HG03439 (cell line): Measurements from ENCODE around the gene GAK.

Experiments used
- ATAC-seq: cut with Tn5 transposase; IDR thresholded peaks from one replicate; pipeline ENCODE4 v1.9.1; 2021; ENCODE audit warnings: mild to moderate bottlenecking, moderate library complexity; ENCODE audit not compliant: unreplicated experiment

The GAK gene

DNA sequence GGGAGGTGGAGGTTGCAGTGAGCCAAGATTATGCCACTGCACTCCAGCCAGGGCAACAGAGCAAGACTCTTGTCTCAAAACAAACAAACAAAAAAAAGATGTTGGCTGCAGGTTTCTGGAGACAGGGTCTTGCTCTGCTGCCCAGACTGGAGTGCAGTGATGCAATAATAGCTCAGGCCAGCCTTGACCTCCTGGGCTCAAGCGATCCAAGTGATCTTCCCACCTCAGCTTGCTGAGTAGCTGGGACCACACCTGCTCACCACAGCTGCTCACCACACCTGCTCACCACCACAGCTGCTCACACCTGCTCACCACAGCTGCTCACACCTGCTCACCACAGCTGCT, 76.3 kb downstream of the GAK start:
- no peak for ATAC-seq

DNA sequence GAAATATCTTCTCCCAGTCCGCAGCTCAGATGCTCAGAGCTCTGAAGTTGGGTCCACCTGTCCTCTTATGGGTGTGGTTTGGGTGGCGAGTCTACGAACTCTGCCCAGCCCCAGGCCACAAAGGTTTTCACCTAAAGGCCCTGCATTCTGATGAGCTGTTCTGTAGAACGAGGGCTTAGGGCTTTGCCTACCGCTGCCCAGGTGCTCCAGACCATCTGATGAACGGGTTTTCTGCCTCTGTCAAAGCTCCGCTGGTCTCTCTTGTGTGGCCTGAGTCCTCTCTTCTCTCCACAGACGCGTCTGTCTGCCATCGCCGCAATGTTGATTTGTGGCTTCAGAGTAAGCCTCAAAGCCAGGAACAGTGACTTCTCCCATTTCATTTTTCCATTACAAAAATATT, 77.8 kb downstream of the GAK start:
- no peak for ATAC-seq

DNA sequence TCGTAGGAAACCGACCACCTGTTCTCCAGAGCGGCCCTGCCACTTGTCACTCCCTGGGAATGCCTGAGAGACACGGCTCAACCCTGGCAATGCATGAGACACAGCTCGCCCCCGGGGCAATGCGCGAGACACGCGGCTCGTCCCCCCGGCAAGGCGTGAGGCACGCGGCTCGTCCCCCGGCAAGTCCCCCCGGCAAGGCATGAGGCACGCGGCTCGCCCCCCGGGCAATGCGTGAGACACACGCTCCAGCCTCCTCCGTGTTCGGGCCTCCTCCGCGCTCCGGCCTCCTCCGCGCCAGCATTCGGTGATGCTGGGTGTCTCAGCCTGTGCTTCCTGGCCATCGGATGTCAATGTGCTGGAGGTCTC, 78.7 kb downstream of the GAK start:
- no peak for ATAC-seq

DNA sequence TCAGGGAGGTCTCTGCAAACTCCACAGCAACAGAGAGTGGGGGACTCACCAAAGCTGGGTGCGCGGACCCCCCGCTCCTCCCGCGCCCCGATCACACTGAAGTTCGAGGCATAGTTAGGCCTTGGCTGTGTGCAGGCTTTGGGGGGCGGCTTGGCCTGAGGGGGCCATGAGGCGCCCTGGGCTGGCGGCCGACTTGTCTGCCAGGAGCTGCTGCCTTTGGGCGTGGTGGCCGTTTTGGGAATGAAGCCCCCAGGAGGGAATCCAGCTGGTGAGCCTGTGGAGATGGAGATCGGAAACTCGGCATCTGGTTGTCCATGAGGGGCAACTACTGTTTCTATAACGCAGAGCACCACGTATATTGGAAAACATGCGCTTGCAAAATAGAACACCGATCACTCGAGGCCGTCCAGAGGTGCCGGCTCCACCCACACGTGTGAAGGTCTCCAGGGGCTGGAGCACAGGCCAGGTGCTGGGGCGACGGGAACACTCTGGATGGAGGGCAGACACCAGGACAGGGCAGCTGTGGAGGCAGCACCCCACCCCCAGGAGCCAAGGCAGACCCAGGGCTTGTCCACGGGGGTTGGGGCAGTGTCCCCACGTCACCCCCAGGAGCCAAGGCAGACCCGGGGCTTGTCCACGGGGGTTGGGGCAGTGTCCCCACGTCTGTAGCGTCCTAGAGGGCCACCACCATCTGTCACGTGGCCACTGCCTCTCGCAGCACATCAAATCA, 80.2 kb downstream of the GAK start:
- no peak for ATAC-seq

DNA sequence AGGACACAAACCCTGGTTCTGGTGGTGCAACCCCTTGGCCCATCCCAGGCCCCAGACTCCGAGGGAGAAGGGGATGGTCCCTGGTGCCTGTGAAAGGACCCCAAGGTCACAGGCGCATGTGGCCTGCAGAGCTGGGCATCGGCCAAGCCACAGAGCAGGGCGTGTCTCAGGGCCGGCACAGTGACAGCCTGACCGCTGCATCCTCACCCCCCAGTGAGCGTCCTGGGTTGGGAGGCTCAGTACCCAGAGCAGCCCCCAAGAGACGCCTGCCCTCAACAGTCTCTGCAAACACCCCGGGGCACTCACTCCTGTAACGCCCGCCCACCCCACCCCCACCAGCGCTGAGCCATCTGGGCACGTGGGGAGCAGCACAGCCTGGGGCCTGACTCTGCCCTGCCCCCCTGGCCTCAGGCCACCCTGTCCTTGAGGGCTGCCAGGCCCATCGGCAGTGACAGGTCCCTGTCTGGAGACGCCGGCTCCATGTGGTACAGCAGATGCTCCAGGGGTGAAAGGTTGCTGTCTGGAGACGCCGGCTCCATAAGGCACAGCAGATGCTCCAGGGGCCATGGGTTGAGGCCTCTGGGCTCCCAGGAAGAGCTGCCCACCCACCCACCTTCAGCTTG, 81.7 kb downstream of the GAK start:
- no peak for ATAC-seq

DNA sequence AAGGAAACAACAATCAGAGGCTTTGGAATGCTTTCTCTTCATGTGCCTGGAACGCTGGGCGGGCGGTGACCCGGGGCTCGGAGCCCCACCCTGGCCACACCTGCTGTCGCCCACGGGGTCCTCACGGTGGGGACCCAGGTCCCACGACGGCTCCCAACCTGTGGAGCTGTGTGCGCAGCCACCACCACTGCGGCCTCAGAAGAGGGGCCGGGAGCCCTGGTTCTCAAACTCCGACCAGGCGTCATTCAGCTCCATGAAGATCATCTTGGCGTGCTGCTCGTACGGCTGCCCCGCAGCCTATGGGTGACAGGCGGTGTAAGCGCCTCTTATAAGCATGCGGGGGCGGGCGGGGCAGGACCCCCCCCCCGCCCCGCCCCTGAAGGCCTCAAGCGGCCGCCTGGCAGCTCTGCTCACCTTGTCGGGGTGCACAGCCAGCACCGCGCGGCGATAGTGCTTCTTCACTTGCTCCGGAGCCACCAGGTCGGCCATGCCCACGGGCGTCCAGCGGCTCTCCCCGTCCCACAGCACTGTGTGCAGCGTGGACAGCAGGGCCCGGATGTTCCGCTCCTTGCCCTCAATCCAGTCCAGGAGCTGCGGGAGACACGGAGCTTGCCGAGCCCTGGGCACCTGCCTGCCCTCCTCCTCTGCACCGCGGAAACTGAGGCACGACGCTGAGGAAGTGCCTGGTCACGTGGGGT, 82.5 kb downstream of the GAK start:
- no peak for ATAC-seq

DNA sequence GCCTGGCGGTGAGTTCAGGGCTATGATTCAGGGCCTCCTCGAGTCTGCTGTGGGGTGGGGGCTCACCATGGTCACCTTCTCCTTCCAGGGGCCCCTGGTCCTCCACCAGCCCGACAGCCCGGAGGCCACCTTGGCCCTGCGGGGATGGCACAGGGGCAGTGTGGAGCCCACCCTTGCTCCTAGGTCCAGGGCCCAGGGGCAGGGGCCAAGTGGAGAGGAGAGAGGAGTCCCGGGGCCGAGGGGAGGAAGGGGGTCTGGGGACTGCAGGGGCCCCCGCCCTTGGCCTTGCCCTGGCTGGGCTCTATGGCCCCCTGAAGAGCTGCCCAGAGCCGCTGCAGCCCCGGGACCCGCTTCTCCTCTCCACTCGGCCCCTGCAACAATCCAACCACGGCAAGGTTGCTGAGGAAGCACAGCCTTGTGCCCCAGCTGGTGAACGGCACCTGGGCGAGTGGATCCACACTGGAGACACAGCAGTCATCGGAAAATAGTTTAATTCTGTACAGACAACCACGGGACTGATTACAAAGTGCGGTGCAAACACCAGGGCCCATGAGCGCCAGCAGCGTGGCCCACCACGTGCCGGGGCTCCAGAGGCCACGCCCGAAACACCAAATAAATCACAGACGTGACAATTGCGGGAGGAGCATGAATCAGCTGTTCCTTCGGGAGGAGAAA, 83.2 kb downstream of the GAK start:
- no peak for ATAC-seq

DNA sequence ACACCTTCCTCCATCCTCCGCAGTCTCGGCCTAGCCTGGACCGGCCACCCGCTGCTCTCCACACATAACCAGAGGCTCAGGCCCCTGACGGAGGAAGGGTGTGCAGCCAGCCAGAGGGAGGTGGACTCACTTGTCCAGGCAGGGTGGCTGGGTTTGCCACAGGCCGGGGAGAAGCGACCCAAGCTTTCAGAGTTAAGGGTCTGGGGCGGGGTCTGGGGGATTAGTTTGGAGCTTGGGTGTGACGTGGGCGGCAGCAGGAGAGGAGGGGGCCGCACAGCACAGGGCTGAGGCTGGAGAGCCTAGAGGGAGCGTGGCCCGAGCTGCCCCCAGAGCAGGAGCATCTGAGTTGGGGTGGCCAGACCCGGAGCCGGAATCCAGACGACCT, 83.8 kb downstream of the GAK start:
- no peak for ATAC-seq

DNA sequence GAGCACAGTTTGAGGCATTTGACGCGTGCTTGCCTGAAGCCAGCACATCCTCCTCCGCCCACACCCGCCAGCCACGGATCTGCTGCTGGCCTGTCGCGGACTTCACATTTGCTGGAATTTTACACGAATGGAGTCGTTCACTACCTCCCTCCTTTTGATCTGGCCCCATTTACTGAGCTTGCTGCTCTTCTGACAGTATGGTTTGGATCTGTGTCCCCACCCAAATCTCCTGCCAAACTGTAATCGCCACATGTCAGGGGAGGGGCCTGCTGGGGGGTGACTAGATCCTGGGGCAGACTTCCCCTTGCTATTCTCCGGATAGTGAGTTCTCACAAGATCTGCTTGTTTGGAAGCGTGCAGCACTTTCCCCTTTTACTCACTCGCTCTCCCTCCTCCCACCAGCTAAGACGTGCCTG, 86.3 kb downstream of the GAK start:
- no peak for ATAC-seq

DNA sequence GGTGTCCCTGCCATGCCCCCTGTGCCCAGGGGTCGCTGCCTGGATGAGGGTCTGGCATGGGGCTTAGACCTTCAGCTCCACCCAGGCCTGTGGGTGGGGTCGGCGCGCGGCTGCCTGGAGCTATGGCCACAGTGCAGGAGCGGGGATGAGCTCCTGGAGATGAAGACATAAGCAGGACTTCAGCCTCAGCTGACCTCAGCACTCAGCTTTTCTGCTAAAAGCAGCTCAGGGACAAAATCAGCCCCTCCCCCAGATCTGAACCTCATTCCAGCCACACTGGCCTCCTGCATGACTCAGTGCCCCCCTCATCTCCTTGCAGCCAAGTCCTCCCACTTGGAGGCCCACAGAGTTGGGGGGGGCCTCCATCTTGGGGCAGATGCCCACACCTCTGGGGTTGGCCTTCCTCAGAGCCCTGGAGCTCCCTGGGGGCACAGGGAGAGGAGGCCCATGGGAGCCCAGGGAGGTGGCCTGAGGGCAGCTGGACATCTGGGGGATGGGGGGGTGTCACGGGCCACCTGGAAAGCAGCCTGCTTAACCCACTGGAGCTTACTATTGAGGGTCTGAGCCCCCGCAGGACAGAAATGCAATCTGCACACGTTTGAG, 86.8 kb downstream of the GAK start:
- no peak for ATAC-seq

DNA sequence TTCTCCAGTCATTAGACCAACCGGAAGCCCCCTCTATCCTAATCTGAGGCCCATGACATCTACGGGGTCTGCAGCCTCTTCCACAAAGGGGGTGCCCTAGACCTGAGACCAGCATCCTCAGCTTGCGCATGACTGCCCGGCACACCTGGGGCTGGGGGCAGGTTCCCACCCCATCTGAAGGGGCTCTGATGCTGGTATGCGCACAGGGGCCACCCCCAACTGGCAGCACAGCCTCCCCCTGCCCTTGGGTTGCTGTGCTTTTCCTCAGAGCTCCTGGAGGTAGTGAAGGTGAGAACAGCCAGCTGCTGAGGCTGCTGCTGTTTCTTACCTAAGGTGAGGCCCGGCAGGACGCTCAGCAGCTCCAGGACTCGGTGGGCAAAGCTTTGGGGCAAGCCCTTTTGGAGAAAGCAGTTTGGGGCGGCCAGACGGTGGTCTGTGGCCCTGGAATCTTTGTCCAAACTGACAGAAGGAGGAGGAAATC, 87.3 kb downstream of the GAK start:
- no peak for ATAC-seq

DNA sequence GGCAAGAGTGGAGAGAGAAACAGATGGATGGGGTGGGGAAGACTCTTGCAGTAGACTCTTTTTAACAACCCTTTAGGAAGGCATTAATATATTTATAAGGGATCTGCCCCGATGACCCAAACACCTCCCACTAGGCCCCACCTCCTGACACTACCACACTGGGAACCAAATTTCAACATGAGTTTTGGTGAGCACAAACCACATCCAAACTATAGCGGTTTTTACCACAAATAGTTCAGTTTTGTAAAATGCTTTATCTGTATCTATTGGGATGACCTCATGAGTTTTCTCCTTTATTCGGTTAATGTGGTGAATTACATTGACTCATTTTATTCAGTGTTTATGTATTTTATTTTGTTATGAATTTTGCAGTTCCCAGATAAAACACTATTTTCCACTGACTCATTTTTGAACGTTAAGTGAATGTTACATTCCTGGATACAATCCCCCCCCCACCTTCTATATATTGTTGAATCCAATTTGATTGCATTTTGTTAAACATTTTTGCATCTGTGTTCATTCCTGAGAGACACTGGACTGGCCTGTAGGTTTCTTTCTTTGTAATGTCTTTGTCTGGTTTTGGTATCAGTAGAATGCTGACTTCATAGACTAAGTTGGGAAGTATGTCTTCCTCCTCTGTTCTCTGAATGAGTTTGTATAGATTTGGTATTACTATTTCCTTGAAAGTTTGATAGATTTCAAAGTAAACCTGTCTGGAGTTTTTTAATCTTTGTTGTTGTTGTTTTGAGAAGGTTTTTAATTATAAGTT, 92.3 kb downstream of the GAK start:
- no peak for ATAC-seq

DNA sequence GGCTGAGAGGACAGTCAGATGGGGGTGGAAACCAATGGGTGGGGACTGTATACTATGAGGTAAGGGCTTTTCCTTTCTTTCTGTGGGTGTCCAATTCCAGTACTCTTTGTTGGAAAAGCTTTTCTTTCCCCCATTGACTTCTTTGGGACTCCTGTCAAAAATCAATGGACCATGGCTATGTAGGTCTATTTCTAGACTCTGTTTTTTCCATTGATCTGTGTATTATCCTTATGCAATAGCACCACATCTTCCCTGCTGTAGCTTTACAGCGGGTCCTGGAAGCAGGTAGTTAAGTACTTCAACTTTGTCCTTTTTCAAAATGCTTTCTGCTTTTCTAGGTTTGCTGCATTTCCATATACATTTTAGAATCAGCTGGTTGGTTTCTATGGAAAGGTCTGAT, 94.3 kb downstream of the GAK start:
- no peak for ATAC-seq

DNA sequence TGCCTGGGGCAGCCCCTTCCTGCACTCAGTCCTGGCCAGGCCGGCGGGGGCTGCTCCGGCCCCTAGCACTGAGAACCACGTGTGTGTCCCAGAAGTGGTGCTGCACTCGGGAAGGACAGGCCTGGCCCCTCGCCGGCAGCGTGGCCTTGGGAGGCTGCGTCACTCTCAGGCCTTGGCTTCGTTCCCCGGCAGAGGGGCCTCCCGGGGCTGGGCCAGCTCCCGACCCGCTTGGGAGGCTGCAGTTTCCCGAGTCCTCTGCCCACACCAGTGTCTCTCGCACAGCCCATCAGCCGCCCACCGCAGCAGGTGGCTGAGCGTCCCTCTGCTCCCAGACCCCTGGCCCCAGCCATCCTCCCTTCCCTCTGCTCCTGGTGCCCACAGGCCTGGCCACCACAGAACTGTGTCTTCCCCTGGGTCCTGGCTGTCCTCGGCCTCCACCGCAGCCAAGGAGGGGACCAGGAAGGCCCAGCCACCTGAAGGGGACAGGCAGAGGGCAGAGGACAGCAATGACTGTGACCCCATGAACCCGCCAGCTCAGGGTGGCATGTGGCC, 95.3 kb downstream of the GAK start:
- no peak for ATAC-seq

DNA sequence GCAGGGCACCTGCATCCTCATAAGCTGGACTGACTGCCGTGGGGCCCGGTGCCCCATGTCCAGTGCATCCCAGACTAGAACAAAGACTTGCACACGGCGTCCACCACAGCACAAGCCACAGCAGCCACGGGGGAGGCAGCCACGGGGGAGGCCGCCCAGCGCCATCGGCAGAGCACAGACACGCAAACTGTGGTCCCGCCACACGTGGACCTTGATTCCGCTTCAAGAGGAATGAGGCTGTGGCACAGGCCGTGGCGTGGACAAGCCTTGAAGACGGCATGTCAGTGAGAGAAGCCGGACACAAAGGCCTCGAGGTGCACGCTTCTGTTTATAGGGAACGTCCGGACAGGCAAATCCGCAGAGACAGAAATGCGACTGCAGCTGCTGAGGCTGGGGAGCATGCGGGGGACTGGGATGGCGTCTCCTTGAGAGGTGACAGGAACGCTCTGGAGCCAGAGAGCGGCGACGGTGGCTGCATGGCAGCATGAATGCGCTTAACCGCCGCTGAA, 96.1 kb downstream of the GAK start:
- ATAC-seq, result no peak

DNA sequence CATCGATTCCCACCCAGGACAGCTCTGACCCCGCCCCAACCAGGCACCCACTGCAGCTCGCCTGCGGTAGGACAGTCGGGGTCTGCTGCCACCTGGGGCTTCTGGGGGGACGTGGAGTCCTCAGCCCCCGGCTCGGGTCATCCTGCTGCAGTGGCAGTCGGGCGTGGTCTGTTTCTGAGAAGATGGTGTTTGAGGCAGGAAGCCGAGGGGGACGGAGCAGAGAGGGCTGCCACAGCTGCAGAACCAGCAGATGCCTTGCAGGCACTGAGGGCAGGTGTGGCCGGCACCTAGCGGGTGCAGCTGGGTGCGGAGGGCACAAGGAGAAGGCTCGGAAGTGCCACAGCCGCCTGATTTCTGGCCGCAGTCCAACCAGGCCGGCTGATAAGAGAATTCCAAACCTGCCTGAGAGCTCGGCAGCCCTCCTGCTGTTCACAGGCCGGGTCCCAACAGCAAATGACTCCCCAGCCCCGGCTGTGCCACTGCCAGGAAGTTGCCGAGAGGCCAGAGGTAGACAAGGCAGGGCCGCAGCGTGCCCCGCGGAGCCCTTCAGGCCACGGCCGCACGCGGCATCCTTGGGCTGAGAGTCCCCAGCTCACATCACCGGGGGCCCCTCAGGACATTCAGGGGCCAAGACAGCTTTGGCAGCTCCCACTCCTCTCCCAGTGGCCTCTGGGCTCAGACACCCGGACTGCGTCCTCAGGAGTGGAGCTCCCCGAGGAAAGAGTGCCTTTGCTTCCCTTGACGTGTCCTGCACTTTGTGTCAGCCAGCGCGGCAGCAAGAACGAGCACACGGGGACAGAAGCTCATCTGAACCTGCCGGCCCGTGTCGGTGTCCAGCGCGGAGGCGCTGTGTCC, 96.7 kb downstream of the GAK start:
- ATAC-seq, result no peak

DNA sequence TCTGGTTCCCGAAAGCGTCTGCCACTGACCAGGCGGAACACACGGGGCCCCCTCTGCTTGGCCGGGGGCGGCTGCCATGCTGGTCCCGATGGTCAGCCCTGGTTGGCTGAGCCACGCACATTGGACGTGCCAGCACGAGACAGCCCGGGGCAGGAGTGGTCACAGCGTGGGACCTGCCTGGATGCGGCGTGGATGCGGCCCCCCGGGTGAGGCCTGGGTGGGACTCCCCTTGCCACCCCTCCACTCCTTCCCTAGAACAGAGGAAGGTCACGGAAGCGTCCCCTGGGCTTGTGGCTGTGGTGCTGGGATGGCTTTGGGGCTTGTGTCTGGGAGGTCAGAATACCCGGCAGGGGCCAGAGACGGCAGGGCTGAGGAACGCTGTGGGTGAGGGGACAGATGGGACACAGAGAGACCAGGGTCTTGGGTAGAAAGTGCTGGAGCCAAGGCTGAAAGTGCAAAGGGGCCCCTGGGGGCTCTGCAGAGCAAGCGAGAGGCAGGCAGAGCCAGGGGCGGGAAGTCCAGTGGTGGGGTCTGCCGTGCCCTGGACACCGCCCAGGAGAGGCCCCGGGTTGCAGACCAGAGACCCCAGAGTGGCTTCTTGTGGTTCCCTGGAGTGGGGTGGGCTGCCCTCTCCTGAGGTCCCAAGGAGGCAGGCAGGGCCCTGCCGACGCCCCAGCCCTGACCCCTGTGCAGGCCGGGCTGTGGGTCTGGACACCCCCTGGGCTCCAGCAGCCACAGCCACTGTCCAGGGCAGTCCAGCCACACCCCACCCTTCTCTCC, 97.6 kb downstream of the GAK start:
- ATAC-seq, result no peak

DNA sequence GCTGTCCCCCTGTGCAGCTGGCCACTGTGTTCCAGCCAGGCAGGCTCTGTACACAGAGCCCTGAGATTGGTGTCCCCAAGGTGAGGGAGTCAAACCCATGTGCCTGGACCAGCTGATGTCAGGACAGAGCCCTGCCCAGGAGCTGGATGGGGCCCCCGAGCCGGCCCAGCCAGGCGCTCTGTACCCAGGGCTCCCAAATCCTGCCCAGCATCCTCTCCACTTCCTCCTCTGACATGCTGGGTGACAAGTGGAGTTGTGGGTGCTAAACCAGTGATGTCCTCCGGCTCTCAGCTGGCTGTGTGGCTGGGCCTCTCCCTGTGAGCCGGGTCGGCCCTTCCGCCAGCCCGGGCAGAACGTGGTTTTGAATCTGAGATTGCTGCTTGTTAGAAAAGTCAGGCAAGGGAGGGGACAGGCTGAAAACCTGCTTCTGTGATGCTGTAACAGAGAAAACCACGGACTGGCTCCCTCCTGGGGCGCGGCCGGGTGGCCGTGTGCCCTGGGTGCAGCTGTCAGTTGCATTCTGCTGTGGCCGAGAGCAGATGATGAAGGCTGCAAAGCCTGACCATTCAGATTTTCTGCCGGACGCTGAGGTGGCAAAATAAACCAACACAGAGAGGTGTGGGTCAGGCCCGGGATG, 98.3 kb downstream of the GAK start:
- ATAC-seq, result no peak
